HG03045 (cell line): ENCODE data around the gene ATP2B2.

Experiments
- ATAC-seq: cut with Tn5 transposase; IDR thresholded peaks from one replicate; pipeline ENCODE4 v1.9.1; 2021; ENCODE audit warnings: mild to moderate bottlenecking, moderate library complexity; ENCODE audit not compliant: unreplicated experiment

The ATP2B2 gene

DNA sequence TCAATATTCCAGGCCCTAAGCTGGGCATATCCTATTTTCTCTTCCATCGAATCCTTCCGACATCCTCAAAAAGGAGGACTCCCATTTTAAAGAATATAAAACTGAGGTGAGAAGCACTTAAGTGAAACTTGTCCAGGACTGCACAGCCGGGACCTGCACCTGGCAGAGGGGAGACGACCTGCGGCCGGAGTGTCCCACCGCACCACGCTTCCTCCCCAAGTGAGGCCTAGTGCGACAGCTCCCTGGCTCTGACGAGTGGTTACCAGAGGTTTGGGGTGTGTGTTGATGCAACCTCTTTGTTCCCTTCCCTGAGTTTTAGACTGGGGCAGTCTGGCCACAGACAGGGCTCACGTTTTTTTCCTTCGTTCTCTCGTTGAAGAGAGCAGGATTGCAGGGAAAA, 24.9 kb upstream of the ATP2B2 start:
- no peak for ATAC-seq

DNA sequence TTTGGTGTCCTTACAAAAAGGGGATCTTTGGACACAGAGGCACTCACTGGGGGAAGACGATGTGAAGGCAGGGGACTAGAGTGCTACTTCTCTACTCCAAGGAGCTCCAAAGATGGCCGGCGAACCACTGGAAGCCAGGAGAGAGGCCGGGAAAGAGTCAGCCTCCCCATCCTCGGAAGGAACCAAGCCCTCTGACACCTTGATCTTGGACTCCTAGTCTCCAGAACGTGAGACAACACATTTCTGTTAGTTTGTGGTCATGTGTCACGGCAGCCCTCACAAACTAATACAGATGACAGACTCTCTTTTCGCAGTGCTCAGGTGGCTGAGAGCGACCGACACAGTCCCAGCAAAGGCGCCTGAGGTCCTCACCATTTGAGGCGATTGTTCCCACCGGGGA, 24.4 kb upstream of the ATP2B2 start:
- ATAC-seq = no peak

DNA sequence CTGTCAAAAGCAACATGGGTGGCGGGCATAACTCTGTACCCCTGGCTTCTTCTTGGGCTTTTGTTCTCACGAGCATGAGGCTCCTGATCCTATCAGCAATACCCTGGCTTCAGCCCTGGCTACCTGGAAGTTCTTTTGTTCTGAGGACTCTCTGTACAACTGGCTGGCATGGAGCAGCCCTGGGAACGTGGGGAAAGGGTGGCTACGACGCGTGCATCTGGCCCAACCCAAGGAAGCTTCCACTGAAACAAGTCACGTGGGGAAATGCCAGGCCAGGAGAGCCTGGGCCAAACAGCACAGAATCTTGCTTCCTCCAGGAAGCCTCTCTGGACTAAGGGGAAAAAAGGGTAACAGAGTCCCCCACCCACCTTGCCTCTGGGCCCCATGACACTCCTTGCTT, 22.7 kb upstream of the ATP2B2 start:
- ATAC-seq = no peak

- no peak for ATAC-seq
Measured at GRCh38 chr3:10527295-10528001, 22.1 kb upstream of the ATP2B2 start.

DNA sequence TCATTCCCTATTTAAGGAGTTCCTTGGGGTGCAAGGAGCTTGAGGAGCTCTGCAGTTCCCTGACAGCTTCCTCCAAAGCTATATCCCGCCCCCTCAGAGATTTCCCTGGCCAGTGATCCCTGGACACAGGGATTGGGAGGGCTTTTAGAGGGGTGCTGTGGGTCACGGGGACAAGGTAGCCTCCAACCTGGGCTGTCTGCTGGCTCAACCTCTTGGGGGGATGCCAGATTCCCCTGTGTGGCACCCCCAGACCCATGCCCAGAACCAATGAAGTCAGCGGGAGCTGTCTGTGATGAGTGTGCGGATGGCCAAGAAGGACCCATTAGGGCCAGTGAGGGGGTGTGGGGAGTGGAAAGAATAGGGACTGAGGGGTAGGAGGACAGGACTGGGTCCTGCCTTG, 21.0 kb upstream of the ATP2B2 start:
- no peak for ATAC-seq

- no peak for ATAC-seq
Measured at GRCh38 chr3:10524799-10525301, 19.5 kb upstream of the ATP2B2 start.

DNA sequence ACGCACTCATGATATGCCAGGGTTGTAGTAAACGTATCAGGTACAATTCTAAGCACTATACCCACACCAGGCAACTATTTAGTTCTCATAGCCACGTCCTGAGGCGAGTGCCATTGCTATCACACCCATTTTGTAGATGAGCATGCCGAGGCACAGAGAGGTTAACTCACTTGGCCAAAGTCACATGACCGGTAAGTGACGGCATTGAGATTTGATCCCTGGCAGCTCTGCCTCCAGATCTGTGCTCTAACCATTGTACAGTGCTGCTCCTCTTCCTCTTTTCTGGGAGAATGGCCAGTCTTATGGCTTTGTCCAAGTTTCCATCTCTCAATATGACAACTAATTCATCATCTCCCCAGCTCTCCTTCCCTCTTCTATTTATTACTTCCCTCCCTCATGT, 18.9 kb upstream of the ATP2B2 start:
- ATAC-seq = no peak

DNA sequence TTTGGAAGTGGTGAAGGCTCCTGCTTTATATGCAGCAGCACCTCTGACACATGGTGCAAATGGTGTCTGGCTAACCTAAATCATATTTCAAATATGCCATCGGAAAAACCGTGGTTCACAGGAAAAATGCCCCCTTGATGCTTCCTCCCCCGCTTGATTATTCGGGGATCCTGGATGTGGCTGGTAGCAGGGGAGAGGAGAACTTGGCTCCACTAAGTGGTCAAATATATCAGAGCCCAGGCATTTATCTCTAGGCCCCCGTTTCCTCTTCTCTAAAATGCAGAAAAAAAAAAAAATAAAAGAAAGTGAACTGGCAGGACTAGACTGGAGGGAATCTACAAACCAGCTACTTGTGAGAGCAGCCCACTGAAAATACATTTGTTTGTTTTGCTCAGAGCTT, 18.2 kb upstream of the ATP2B2 start:
- no peak for ATAC-seq

GRCh38 chr3:10522646-10523303, 17.4 kb upstream of the ATP2B2 start:
- no peak for ATAC-seq

- no peak for ATAC-seq
Measured at GRCh38 chr3:10521772-10522441, 16.5 kb upstream of the ATP2B2 start.

DNA sequence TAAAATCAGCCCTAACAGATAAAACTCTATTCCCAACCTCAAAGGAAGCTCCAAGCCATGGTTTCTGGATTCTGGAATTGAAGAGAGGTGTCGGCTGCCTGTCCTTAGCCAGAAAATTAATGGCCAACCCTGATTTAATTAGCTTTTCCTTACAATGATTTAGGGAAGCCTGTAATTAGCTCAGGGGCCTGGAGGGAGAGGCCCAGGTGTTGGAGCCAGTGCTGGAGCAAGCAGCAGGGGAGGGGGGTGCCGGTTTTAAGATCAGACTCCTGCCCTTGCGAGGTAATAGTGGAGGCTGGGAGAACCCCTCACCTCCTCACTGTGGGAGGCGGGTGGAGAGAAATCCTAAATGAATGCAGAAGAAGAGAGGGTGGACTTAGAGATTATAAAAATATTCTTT, 14.7 kb upstream of the ATP2B2 start:
- no peak for ATAC-seq

DNA sequence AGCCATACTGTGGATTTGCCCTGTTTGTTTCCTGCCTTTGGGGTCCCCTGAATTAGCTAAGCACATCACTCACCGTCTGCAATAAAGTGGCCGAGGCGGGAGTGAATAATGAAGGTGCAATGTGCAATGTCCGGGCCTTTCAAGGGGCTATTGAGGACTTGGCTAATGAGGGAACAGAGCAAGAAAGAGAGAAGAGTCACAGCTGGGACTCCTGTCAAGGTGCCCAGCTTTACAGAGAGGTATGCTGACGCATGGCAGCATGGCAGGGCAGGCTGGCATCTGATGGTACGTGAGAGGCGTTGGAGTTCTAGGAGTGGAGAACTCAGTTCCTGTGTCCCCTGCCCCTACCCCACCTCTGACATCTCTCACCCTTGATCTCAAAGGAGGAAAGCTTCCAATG, 13.8 kb upstream of the ATP2B2 start:
- ATAC-seq = no peak

DNA sequence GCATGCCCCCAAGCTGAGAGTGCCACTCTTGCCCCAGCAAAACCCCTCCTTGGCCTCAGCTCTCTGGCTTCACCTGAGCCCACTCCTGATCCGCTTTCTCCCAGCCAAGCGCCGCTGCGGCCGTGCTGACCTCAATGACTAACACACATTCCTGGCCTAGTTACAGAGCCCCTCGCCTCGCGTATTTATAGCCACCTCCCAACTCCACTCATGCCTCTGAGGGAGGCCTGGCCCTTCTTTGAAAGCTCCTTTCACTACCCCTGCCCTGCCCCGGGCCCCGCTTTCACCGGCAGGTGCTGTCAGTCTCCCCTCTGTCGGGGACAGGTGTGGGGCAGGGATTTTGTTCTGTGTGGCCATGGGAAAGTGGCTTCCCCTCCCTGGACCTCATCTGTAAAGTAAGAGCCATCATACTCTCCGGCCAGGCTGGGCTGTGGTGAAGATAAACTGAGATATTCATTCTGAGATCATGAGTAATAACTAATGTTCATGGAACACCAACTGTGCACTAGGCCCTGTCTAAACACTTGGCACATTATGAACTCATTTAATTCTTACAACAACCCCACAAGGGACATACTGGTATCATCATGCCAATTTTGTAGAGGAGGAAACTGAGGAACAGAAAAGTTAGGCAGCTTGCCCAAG, 13.2 kb upstream of the ATP2B2 start:
- no peak for ATAC-seq

DNA sequence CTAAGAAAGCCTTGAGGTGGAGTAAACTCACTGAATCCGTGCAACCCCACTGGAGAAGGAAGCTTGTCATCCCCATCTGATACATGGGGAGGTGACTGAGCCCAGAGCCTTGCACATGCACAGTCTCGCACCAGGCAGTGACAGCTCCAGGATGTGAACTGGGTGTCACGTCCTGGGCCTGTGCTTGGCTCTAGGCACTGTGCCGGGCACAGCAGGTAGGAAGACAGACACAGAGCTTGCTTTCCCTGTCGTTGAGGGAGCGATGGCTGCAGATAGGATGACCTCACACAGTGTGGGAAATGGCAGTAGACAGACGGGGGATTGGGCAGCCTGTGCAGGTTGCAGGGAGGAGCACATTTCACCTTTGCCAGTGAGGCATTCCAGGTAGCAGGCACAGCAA, 12.2 kb upstream of the ATP2B2 start:
- no peak for ATAC-seq

GRCh38 chr3:10516544-10517452, 11.4 kb upstream of the ATP2B2 start:
- ATAC-seq = no peak

DNA sequence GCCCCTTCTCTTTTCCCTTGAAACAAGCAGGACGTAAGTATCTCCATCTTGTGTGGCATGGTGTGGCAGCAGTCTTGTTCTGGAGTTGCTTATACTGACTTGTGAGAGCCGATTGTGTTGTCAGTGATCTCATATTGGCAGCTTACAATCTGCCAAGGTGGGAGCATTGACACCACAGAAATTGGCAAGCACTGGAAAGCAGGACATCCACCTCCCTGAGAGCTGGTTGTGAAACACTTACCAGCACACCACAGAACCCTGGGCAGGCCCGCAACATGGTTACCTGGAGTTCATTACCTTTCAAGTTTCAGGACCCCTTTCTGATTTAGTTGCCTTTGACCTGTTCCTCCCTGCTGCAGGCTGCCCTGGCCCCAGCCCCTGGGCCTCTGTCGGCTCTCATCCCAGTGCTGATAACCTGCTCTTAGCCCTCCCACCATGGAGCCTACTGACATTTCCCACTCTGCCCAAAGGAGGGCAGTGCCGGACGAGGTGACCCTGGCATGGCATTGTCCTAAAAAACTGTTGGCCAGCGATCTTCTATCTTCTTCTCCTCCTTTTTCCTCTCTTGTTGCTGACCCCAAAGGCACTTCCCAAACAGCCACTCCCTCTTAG, 10.6 kb upstream of the ATP2B2 start:
- ATAC-seq = no peak

- ATAC-seq = no peak
Measured at GRCh38 chr3:10515396-10515795, 10.0 kb upstream of the ATP2B2 start.

GRCh38 chr3:10514407-10515069, 9.2 kb upstream of the ATP2B2 start:
- no peak for ATAC-seq

DNA sequence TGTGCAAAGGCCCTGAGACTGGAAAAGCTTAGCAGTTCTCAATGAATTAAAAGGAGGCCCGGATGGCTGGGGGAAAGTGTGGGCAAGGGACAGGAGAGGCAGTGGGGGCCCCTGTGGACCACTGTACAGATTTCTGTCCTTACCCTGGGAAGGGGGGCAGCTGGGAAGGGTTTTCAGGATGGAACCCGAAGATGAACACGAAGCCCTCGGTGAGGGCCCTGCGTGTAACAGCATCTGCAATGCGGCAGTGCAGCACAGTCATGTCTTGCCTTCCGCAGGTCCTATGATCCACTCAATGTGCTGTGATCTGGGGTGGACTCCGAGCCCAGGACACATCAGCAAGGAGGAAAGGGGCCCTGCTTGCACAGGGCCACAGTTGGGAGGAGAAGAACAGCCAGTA, 7.9 kb upstream of the ATP2B2 start:
- no peak for ATAC-seq

DNA sequence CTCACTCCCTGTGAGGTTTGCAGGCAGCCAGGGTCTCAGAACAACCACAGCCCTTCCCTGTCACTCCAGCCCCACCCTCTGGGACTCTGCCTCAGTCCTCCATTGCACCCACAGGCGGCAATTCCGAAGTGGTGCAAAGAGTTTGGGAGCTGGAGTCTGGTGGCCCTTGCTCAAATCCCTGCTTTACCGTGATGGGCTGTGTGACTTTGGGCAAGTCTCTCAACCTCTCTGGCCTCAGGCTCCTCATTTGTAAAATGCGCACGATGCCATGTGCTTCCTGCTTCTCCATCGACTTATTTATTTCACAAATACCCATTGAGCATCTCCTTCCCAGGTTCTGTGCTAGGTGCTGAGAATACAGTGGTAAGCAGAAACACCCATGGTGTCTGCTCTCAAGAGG, 7.3 kb upstream of the ATP2B2 start:
- no peak for ATAC-seq
